Astrocyte (in vitro differentiated cells and primary cell): ENCODE measurements around the gene HAGHL. TPM values are rescaled to one million over a fixed set of nuclear protein-coding genes. Genes with fewer than 3 reads are reported as not detected.

Source experiments
- DNase-seq: peaks from one replicate; pipeline ENCODE4 v3.0.0-alpha.2; 2010; ENCODE audit warnings: low read depth
- FAIRE-seq: peaks from 2 replicates; lab custom pipeline; 2011; peaks lifted over from hg19 to GRCh38; lab: Jason Lieb, UNC
- H2AFZ ChIP-seq: 2 replicates; pipeline ENCODE4 v1.6.0; 2012; ENCODE audit warnings: low read depth, low read length, inconsistent platforms
- H3K27ac ChIP-seq: 2 replicates; pipeline ENCODE4 v1.5.1; 2011; ENCODE audit warnings: low read depth, low read length, inconsistent platforms
- H3K27me3 ChIP-seq: 2 replicates; pipeline ENCODE4 v1.6.0; 2011; ENCODE audit warnings: low read length, inconsistent platforms; ENCODE audit not compliant: insufficient read depth
- H3K36me3 ChIP-seq: 2 replicates; pipeline ENCODE4 v1.5.1; 2011; ENCODE audit warnings: low read length, inconsistent platforms; ENCODE audit not compliant: insufficient read depth
- H3K4me1 ChIP-seq: 2 replicates; pipeline ENCODE4 v1.5.1; 2011; ENCODE audit warnings: low read length, inconsistent platforms; ENCODE audit not compliant: insufficient read depth
- H3K4me2 ChIP-seq: 2 replicates; pipeline ENCODE4 v1.6.0; 2012; ENCODE audit warnings: low read length, inconsistent platforms
- H3K4me3 ChIP-seq: 2 replicates; pipeline ENCODE4 v1.5.1; 2011; ENCODE audit warnings: low read depth, mild to moderate bottlenecking, low read length, inconsistent platforms; ENCODE audit not compliant: insufficient read depth
- H3K79me2 ChIP-seq: 2 replicates; pipeline ENCODE4 v1.6.0; 2012; ENCODE audit warnings: mild to moderate bottlenecking, low read length, inconsistent platforms; ENCODE audit not compliant: insufficient read depth
- H3K9ac ChIP-seq: 2 replicates; pipeline ENCODE4 v1.6.0; 2012; ENCODE audit warnings: mild to moderate bottlenecking, low read length, inconsistent platforms
- H3K9me3 ChIP-seq: 2 replicates; pipeline ENCODE4 v1.5.1; 2012; ENCODE audit warnings: low read depth, mild to moderate bottlenecking, low read length, inconsistent platforms; ENCODE audit not compliant: insufficient read depth
- H4K20me1 ChIP-seq: 2 replicates; pipeline ENCODE4 v1.6.0; 2012; ENCODE audit warnings: low read length, inconsistent platforms; ENCODE audit not compliant: insufficient read depth
- H3K27ac Mint-ChIP-seq: one replicate; pipeline ENCODE4 v1.8.0; 2021; ENCODE audit warnings: mild to moderate bottlenecking, mixed read lengths; ENCODE audit not compliant: unreplicated experiment
- H3K27me3 Mint-ChIP-seq: one replicate; pipeline ENCODE4 v1.8.0; 2021; ENCODE audit warnings: low read depth, mixed read lengths; ENCODE audit not compliant: unreplicated experiment
- H3K36me3 Mint-ChIP-seq: one replicate; pipeline ENCODE4 v1.8.0; 2021; ENCODE audit warnings: low read depth, mixed read lengths; ENCODE audit not compliant: unreplicated experiment
- H3K4me1 Mint-ChIP-seq: one replicate; pipeline ENCODE4 v1.8.0; 2021; ENCODE audit warnings: low read depth, mixed read lengths; ENCODE audit not compliant: unreplicated experiment
- H3K4me3 Mint-ChIP-seq: one replicate; pipeline ENCODE4 v1.8.0; 2021; ENCODE audit warnings: mild to moderate bottlenecking, moderate library complexity, mixed read lengths; ENCODE audit not compliant: unreplicated experiment
- H3K9me3 Mint-ChIP-seq: one replicate; pipeline ENCODE4 v1.8.0; 2021; ENCODE audit warnings: mild to moderate bottlenecking, mixed read lengths; ENCODE audit not compliant: unreplicated experiment
- CTCF ChIP-seq: IDR thresholded peaks from 2 replicates; pipeline ENCODE4 v1.5.1; 2011; ENCODE audit warnings: low read depth, mild to moderate bottlenecking, inconsistent platforms, low read length, moderate library complexity; ENCODE audit not compliant: insufficient read depth
- EZH2 ChIP-seq: IDR thresholded peaks from 2 replicates; pipeline ENCODE4 v1.6.1; 2012; ENCODE audit warnings: mild to moderate bottlenecking, low read length, inconsistent platforms; ENCODE audit not compliant: insufficient read depth
- total RNA-seq: library from RNA; stranded (reverse); gene quantifications from 2 replicates; pipeline ENCODE4 v1.2.1, GENCODE V29; 2021

Gene HAGHL
- total RNA-seq, 1 donor from 2014 or later, result 15.5 TPM

- FAIRE-seq, result no peak
- no peak for TF ChIP-seq CTCF
- no peak for TF ChIP-seq EZH2
- peaks cover 15% of the 10 kb centered on the region for H3K36me3 Mint-ChIP-seq
- H3K4me1 Mint-ChIP-seq, result peaks cover 2% of the 10 kb centered on the region
- no peak overlapping the region for H2AFZ ChIP-seq
- no peak overlapping the region for H3K4me3 Mint-ChIP-seq
- H4K20me1 ChIP-seq, result peaks cover 5% of the 10 kb centered on the region
- no peak overlapping the region for H3K4me2 ChIP-seq
- no peaks in the 10 kb centered on the region for H3K9me3 Mint-ChIP-seq
- H3K27ac ChIP-seq, result no peak overlapping the region
- peaks cover 6% of the 10 kb centered on the region for H3K36me3 ChIP-seq
- H3K79me2 ChIP-seq, result peaks cover 11% of the 10 kb centered on the region
- H3K4me1 ChIP-seq, result peaks cover 9% of the 10 kb centered on the region
- H3K9ac ChIP-seq, result no peak overlapping the region
- H3K4me3 ChIP-seq, result no peak overlapping the region
- H3K27ac Mint-ChIP-seq, result no peak overlapping the region
- no peaks in the 10 kb centered on the region for H3K27me3 ChIP-seq
- DNase-seq, result no peak
- H3K27me3 Mint-ChIP-seq, result no peaks in the 10 kb centered on the region
- no peaks in the 10 kb centered on the region for H3K9me3 ChIP-seq
These were observed 9.1 kb downstream of the HAGHL start for GRCh38 chr16:735982-736453.

GRCh38 chr16:736936-737481 lies 10.1 kb downstream of the HAGHL start:
- no peak overlapping the region for H3K4me2 ChIP-seq
- no peak overlapping the region for H2AFZ ChIP-seq
- TF ChIP-seq EZH2 (no peak), CTCF (no peak)
- no peak overlapping the region for H3K9ac ChIP-seq
- peaks cover 11% of the 10 kb centered on the region for H3K79me2 ChIP-seq
- no peak overlapping the region for H3K27ac ChIP-seq
- Mint-ChIP-seq H3K36me3 (peaks cover 15% of the 10 kb centered on the region), H3K4me3 (no peak overlapping the region), H3K27ac (no peak overlapping the region), H3K9me3 (no peaks in the 10 kb centered on the region), H3K27me3 (no peaks in the 10 kb centered on the region), H3K4me1 (peaks cover 2% of the 10 kb centered on the region)
- peaks cover 6% of the 10 kb centered on the region for H3K36me3 ChIP-seq
- no peaks in the 10 kb centered on the region for H3K27me3 ChIP-seq
- H3K4me1 ChIP-seq, result peaks cover 9% of the 10 kb centered on the region
- H3K4me3 ChIP-seq, result no peak overlapping the region
- peaks cover 5% of the 10 kb centered on the region for H4K20me1 ChIP-seq
- DNase-seq (no peak), FAIRE-seq (no peak)
- H3K9me3 ChIP-seq, result no peaks in the 10 kb centered on the region
